Measurements from ENCODE around the gene ZSCAN16. TPM values are rescaled to one million over a fixed set of nuclear protein-coding genes. Genes with fewer than 3 reads are reported as not detected.

ZSCAN16 gene
- total and polyA plus RNA-seq, 2 of the 13 experiments (the other 11 are each of a cell fraction or from before 2014, with no cell fraction given), result 5.7 to 12.7 TPM

- no peak; the same call in 1 of the 2 replicates for TF ChIP-seq MLX (CRISPR knock-in tag; IDR thresholded peaks at IDR 0.05)
- TF ChIP-seq HCFC1 (IDR thresholded peaks at IDR 0.05; ENCODE audit: low read depth, low read length), result peak; percentile 82
- TF ChIP-seq MAX (IDR thresholded peaks at IDR 0.05), result peak; percentile 86
- TF ChIP-seq GTF2F1 (IDR thresholded peaks at IDR 0.05; ENCODE audit: low read length), result peak; percentile 85
- TF ChIP-seq AGO2 (optimal IDR thresholded peaks at IDR 0.05; ENCODE audit: low read depth, low read length), result peak; percentile 85
- peak; percentile 95 for TF ChIP-seq ZSCAN9 (CRISPR knock-in tag; IDR thresholded peaks at IDR 0.05; ENCODE audit: borderline replicate concordance)
- peak; percentile 75; the same call in 1 of the 2 replicates for TF ChIP-seq NRL (CRISPR knock-in tag; IDR thresholded peaks at IDR 0.05; ENCODE audit: borderline replicate concordance)
- no peak for TF ChIP-seq HHEX (CRISPR knock-in tag; IDR thresholded peaks at IDR 0.05)
- peak; percentile 50 for TF ChIP-seq TAF15 (IDR thresholded peaks at IDR 0.05; ENCODE audit: low read depth, low read length, poor library complexity, severe bottlenecking)
- TF ChIP-seq ZNF770 (CRISPR knock-in tag; IDR thresholded peaks at IDR 0.05), result no peak
- TF ChIP-seq SRSF4 (IDR thresholded peaks at IDR 0.05; ENCODE audit: low read depth, low read length, poor library complexity, severe bottlenecking), result no peak
- TF ChIP-seq ZNF407 (CRISPR knock-in tag; IDR thresholded peaks at IDR 0.05; ENCODE audit: not compliant biosample characterization), result peak; percentile 90
- no peak for TF ChIP-seq HMG20A (CRISPR knock-in tag; IDR thresholded peaks at IDR 0.05; ENCODE audit: borderline replicate concordance)
- TF ChIP-seq GLI4 (CRISPR knock-in tag; IDR thresholded peaks at IDR 0.05; ENCODE audit: borderline replicate concordance), result peak; percentile 97
- TF ChIP-seq PBX3 (CRISPR knock-in tag; IDR thresholded peaks at IDR 0.05; ENCODE audit: borderline replicate concordance), result peak; percentile 51
Observed at GRCh38 chr6:28136585-28137504, 12.4 kb downstream of the ZSCAN16 start (continued).
